ENCODE results near the gene HYDIN.
"Not testable (repeated sequence)": the region's sequence is repeated elsewhere in the genome, so short reads cannot be mapped to it uniquely, and the experiment has no call there.

Gene HYDIN

DNA sequence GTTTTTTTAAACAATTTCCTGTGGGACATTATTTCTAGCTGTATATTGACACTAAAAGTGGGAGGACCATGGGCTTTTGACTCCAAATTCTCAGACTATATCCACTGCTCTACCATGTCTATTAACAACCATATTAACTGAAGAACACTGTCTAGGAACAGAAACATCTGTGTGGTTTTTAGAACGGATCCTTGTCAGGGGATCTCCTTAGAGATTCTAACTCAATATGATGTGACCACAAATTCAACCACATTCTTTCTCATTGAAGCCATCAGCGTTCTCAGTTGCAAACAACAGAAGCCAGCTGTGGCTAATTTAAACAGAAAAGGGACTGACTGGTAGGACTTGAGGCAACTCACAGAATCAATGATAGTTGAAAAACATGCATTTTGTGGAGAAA lies 73.2 kb downstream of the HYDIN start:
- not testable (repeated sequence) for H3K4me3 ChIP-seq (ENCODE audit: low read length); DNase-seq (ENCODE audit: low read depth, low spot score)

DNA sequence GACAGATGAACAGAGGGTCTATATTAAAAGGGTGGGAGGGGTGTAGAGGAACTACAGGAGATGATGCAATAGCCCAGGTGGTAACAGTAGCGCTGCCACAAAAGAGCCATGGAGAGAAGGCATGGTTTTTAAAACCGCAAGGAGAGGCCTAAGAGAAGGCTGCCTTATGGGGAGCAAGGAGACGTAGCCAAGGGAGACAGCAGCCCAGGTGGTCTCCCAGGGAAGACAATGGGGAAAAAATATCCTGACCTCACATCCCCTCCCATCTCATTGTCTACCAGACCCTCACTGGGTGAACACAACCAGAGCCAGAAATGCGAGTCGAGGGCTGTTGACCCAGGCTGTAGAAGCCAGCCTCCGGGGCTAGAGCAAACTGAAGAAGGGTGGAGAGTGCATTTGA lies 77.2 kb downstream of the HYDIN start:
- not testable (repeated sequence) for H3K4me3 ChIP-seq (ENCODE audit: low read length); DNase-seq (ENCODE audit: low read depth, low spot score)

DNA sequence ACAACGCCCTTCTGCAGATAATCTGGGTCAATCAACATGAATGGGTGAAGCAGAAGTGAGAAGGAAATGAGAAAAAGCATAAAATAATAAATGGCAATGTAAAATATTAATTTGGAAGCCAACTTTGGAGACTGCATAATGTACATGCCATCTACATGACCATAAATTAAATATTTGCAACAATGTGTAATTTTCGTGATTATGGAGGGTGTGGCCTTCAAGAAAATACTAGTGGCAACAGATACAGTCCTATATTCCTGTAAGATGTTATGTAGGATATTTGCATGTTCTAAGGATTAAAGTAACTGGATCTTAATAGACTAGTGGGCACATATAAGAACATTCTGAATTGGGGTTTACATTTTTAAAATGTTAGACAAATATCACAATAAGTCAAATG lies 78.9 kb downstream of the HYDIN start:
- H3K4me3 ChIP-seq (ENCODE audit: low read length); DNase-seq (ENCODE audit: low read depth, low spot score): not testable (repeated sequence)

DNA sequence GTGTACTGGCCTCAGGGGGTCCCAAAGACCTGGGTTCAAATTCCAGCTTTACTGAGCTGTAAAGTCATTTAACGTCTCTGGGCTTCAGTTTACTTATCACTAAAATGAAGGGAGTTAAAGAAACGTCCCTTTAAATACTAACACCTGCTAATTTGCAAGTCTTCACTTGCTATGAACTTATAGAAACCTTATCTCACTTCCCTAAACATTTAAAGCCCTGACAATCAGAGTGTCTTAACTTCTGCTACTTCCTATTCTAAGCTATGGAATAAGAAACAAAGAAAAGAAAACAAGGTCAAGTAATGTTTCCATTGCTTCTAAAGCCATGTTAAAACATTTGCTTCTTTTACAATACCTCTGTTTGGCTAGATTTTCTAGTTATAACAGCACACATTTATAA lies 87.3 kb downstream of the HYDIN start:
- not testable (repeated sequence) for DNase-seq (ENCODE audit: low read depth, low spot score)

DNA sequence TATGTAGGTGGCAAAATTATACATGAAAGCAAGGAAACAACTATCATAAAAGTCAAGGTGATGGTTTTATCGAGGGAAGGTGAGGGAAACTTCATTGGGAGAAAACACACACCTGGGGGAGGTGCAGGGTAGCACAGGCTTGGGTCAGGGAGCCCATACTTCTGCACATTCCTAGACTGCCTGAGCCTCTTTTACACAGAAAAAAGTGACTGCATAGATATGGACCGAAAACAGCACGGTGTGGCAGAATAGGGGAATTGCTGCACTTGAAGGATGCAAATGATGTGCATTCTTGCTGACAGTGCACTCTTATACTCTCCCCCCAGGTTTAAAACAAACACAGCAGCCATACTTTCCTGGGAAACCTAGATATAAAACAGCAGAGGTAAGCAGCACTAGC lies 120.0 kb downstream of the HYDIN start:
- H3K4me3 ChIP-seq (ENCODE audit: low read length); DNase-seq (ENCODE audit: low read depth, low spot score): not testable (repeated sequence)

More for the DNA sequence above, 87.3 kb downstream of the HYDIN start:
- not testable (repeated sequence) for H3K4me3 ChIP-seq (ENCODE audit: low read length)

DNA sequence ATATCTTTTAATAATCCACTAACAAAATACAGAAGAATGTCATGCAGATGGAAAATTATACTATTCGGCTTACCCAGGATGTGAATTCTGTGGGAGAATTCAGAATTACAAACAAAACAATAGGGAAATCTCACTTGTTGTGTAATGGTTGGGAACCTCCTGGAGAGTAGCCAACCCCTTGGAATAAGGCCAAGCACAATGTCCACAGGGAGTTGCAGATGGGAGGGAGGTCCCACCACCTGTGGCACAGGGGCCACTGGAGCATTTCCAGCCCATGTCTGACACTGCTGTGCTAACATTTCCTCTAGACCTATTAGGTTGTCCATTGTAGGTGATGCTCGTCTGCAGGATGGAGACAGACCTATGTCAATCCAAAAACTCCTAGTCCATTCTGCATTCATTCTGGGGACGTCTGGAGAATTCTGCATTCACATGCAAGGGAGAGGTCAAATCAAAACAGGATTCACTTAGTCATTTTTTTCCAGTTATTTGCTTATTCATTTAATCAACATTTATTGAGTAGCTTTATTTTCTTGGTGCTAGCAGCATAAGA lies 120.8 kb downstream of the HYDIN start:
- not testable (repeated sequence) for H3K4me3 ChIP-seq (ENCODE audit: low read length); DNase-seq (ENCODE audit: low read depth, low spot score)

DNA sequence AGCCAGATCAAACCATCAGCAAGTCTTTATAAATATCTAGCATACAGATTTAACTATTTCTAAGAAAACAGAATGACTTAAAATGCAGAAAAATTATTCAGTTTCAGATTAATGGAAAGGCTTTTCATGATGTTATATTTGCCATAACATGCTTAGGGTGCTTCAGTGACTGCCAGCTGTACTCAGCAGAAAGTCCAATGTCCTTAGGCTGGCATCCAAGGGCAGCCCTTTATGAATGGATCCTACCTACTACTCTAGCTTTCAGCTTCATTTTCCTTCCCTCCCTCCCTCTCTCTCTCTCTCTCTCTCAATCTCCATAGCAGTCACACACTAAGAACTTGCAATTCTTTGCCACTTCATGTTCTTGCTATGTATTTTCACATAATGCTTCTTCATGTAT lies 124.6 kb downstream of the HYDIN start:
- not testable (repeated sequence) for H3K4me3 ChIP-seq (ENCODE audit: low read length); DNase-seq (ENCODE audit: low read depth, low spot score)

DNA sequence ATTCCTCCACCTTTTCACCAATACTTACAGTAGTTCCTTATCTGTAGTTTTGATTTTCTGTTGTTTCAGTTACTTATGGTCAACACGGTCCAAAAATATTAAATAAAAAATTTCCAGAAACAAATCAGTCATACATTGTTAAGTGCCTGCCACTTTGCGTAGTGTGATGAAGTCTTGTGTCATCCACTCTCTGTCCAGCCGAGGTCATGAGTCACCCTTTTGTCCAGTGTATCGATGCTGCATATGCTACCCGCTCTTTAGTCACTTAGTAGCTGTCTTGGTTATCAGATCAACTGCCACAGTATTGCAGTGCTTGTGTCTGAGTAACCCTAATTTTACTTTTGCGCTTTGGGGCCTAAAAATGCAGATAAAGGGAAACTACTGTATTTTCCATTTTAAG lies 146.9 kb downstream of the HYDIN start:
- DNase-seq (ENCODE audit: low read depth, low spot score); H3K4me3 ChIP-seq (ENCODE audit: low read length): not testable (repeated sequence)

DNA sequence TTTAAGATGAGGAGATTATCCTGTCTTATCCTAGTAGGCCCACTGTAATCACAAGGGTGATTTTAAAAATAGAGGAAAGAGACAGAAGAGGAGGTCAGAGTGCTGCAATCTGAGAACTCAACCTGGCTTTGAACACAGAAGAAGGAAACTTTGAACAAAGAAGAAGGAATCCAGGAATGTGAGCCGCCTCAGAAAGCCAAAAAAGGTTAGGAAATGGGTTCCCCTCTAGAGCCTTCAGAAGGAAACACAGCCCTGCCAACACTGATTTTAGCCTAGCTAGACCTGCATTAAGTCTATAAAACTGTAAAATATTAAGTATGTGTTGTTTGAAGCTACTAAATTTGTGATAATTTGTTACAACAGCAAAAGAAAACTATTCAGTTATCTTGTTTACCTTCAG lies 149.7 kb downstream of the HYDIN start:
- not testable (repeated sequence) for DNase-seq (ENCODE audit: low read depth, low spot score); H3K4me3 ChIP-seq (ENCODE audit: low read length)

DNA sequence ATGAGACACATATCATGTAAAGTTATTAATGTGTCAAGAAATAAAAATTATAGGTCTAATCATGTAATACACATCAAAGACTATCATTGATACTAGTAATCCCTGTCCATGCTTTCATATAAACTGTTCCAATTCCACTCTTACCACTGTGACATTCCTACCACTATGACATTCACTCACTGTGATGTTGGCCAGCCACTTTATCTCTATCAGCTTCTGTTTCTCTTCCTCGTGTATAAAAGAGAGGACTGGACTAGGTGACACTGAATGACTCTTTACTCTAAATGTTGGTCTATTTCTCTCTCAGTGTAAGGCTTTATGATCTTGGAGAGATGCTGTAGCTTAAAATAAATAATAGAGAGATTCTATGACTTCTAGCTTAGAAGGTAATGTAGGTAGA lies 150.3 kb downstream of the HYDIN start:
- H3K4me3 ChIP-seq (ENCODE audit: low read length); DNase-seq (ENCODE audit: low read depth, low spot score): not testable (repeated sequence)

DNA sequence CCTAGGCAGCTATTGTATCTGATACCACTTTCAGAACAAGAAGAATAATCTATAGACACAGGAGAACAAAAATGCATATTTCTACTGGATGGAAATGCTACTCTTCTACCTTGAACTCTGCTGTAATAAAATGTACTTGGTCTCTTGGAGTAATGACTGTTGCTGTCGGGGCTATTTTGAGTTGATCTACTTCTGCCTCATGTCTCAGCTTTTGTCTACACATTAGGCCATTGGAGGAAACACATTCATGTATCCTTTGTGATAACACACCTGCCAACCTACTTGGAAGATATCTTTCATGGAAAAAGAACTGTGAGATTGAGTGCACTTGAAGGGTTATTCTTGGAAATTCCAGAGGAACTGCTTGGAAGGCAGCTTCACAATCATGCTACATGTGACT lies 159.9 kb downstream of the HYDIN start:
- not testable (repeated sequence) for H3K4me3 ChIP-seq (ENCODE audit: low read length); DNase-seq (ENCODE audit: low read depth, low spot score)

DNA sequence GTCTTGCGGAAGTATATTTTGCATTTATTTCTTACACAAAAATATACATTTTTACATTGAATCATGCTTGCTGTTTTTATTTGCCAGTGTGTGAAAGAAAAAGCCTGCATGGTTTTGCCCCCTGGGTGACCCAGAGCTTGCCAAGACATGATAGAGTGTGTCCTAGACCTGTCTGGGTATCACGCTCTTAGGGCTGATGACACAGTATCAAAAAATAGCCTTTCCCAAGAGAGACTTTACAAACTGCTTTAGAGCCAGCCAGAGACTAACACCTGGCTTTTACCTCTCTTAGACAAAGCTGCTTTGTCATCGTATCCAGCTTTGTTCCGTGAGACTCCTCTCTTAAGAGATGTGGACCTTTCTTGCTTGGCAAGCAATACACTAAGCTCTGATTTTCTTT lies 160.7 kb downstream of the HYDIN start:
- not testable (repeated sequence) for H3K4me3 ChIP-seq (ENCODE audit: low read length)

DNA sequence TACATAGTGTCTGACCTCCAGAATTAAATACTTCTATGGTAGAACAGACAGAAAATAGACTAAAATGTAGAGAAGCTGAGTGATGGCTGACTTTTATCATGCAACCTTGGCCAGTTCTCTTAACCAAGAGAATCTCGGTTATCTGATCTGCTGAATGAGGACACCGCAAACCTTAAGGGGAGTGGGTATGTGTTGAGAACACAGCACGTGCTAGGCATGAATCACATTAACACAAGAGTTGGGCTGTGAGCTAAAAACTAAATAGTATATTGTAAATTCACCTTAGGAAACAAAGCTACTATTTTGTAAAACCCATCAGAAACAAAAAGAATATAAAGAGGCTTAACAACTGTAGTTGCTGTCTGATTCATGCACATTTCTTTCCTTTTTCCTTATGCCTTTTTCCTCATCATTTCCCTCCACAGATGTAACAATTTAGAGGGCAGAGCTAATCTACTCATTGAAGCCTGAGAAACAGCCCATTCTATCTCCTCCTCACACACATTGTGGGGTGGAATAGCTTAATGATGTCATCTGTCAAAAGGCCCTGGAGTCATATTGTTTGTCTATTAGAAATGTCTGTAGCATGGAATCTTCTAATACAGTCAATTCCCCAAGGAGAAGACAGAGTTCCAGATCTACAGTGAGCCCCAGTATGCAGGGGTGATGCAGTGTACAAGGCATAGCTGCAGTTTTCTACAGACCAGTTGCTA lies 176.5 kb downstream of the HYDIN start:
- not testable (repeated sequence) for DNase-seq (ENCODE audit: low read depth, low spot score); H3K4me3 ChIP-seq (ENCODE audit: low read length)

More for the DNA sequence above, 160.7 kb downstream of the HYDIN start:
- not testable (repeated sequence) for DNase-seq (ENCODE audit: low read depth, low spot score)

DNA sequence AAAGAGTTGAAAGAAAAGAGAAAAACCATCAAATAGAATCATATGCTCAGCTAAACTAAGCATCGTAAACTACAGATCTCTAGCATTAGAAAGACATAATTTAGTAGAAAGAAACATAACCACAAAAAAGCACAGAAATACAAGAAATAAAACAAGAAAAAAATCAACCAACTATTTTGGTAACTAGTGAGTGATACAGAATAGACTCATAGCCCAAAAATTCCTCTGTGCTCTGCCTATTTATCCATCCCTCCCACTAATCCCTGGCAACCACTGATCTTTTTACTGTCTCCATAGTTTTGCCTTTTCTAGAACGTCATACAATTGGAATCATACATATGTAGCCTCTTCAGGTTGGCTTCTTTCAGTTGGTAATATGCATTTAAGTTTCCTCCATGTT lies 180.2 kb downstream of the HYDIN start:
- H3K4me3 ChIP-seq (ENCODE audit: low read length); DNase-seq (ENCODE audit: low read depth, low spot score): not testable (repeated sequence)

DNA sequence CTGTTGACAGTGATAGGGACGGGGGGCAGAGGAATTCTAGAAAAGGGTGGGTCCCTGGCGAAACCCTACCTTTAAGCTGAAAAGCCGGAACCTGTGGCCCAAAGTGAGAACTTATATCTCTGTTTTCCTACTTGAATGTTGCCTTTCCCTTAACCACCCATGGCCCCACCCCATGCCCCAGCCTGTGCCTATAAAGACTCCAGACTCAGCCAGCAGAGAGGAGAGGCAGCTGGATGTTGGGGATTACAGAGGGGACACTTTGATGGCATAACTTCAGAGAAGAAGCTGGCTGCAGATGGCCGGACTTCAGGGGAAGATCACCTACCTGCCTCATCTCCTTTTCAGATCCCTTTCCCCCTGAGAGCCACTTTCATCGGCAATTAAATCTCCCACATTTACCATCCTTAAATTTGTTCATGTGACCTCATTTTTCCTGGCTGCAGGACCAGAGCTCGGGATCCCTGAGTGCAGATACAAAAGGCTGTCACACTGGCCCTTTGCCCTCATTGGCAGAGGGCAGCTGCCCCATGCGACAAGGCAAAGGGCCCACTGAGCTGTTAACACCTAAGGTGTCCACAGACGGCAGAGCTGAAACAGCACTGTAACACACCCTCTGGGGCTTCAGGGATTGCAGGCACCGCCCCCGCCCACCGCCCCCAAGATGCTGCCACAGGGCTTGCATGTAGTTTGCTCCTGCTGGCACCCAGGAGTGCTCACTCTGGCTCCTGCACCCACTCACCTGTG lies 191.0 kb downstream of the HYDIN start:
- DNase-seq (ENCODE audit: low read depth, low spot score); H3K4me3 ChIP-seq (ENCODE audit: low read length): not testable (repeated sequence)

DNA sequence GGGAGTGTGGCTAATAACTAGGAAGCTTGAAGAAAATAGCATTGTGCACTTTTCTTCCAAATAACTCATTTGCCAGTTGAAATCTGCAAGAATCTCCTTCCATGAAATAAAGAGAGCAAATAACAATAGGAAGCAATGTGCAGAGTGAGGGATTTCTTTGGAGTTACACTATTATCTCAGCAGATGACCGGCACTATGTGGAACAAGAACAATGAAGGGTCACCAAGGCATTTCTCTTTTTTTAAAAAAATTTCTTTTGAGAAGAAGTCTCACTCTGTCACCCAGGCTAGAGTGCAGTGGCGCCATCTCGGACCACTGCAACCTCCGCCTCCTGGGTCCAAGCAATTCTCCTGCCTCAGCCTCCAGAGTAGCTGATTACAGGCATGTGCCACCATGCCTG lies 192.1 kb downstream of the HYDIN start:
- H3K4me3 ChIP-seq (ENCODE audit: low read length); DNase-seq (ENCODE audit: low read depth, low spot score): not testable (repeated sequence)

DNA sequence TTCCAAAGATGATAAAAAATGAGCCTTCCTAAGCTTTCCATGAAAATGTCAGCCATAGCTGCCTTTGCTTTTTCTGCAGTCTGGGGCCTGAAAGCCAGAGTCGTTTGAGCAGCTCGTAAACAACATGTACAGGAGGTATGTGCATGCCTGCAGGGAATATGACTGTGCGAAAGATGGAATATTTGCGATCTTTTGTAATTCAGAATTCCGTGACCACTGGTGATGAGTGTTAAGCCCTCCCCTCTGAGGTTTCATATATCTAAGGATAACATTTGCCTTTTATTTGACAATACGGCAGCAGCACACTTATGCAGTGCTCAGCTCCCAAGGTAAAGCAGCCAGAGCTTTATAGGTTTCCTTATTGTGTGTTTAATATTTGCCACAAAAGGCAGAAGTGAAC lies 192.5 kb downstream of the HYDIN start:
- DNase-seq (ENCODE audit: low read depth, low spot score), result not testable (repeated sequence)

DNA sequence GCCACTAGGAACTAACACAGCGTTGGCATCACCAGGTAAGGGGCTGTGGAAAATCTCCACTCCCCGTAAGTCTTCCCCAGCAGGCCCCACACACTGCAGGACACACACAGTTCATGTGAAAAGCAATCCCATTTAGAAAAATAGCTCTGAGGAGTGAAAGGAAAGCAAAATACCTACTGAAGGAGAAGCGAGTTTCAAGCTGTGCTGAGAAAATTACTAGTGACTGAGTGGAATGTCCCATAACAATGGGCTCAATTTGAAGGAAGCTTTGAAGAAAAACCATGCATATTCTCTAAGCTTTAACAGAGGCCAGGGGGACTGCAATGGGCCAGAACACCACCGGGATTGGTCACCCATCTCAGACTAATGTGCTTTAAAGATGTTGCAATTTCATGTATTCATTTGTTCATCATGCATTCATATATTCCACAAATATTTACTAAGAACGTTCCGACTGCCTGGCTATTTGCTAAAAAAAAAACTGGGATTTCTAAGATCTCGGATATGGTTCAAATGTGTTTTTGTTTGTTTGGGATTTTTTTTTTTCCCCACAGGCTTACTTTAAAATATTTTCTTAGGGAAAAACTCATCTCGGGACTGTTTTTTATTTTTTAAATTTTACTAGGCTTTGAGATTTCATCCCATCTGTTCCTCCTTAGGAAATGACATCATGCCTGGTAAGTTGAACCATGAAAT lies 202.3 kb downstream of the HYDIN start:
- not testable (repeated sequence) for DNase-seq (ENCODE audit: low read depth, low spot score); H3K4me3 ChIP-seq (ENCODE audit: low read length)

More for the DNA sequence above, 192.5 kb downstream of the HYDIN start:
- not testable (repeated sequence) for H3K4me3 ChIP-seq (ENCODE audit: low read length)

DNA sequence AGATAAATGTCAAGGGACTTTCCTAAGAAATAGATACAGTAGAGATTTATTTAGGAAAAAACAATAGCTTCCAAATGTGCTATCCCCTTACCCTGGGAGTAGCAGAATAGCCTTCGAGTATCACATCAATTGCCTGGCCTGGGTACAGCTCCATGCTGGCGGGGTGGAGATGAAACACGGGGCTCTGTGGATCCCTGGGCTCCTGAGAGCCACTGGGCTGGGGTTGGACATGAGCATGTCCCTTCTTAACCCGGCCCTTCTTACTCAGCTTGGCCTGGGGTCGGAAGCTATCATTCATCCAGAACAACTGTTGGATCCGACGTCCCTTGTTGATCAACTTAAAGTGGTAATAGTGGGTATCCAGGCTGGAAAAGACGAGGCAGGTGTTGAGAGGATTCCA lies 203.0 kb downstream of the HYDIN start:
- H3K4me3 ChIP-seq (ENCODE audit: low read length); DNase-seq (ENCODE audit: low read depth, low spot score): not testable (repeated sequence)

All from Jurkat, Clone E6-1 (cell line).